HG03571 (cell line): ENCODE measurements around the gene FOXK1.
A peak's percentile ranks its signal among the peaks of the same experiment; 100 is the strongest.

Experiments
- ATAC-seq: cut with Tn5 transposase; IDR thresholded peaks from one replicate; pipeline ENCODE4 v1.9.1; 2021; ENCODE audit not compliant: unreplicated experiment

The FOXK1 gene

DNA sequence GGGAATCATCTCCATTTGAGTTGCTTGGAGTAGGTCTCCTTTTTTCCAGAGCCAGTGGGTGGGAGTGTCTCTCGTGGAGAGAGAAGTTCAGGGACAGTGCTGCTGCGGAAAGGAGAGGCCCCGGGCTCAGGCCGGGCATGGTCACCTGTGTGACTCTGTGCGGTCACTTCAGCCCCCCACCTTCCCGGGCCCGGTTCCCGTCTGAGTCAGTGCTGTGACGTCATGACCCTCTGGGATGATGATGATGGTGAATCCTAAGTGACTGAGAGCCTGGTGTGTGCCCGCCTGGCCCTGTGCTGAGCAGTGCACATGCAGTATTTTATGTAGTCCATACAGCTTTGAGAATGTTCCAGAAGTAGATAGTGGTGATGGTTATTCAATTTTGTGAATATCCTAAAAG lies 60.8 kb downstream of the FOXK1 start:
- ATAC-seq = no peak

DNA sequence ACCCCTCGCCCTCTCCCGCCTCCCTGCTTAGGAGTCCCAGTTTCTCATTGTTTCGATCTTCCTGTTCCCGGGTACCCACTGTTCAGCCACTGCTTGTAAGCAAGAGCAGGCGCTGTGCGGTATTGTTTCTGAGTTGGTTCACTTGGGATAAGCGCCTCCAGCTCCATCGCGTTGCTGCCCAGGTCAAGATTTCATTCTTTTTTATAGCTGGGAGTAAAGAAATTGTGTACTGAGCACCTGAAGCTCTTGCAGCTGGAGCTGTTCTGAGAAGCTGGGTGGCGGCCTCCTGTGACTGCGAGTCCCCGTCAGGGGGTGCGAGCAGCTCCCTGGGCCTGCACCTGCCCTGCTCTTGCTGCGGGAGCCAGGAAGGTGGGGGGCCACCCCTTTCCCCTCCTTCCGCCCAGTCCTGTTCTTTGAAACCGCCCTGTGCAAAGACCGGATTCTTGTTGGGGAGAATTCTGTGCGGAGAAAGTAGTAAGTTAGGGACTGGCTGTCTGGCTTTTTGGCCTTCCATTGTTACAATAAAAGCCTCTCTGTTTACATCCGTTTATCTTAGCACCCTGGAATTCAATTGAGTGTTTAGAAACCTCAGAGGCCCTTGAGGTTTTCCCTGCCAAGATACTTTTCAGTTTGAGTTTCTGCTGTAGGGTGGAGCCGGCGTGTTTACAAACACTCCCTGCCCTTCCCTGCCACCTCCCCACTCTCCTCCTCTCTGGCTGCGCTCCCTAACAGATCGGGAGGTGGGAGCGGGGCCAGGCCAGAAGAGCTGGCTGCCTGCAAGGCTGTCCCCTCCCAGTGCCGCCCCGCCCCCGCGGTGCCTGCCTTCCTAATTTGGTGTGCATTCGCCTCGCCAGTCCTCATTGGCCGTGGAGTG lies 62.5 kb downstream of the FOXK1 start:
- peak; percentile 69 for ATAC-seq

- no peak for ATAC-seq
Measured at GRCh38 chr7:4745265-4745919, 63.3 kb downstream of the FOXK1 start.

DNA sequence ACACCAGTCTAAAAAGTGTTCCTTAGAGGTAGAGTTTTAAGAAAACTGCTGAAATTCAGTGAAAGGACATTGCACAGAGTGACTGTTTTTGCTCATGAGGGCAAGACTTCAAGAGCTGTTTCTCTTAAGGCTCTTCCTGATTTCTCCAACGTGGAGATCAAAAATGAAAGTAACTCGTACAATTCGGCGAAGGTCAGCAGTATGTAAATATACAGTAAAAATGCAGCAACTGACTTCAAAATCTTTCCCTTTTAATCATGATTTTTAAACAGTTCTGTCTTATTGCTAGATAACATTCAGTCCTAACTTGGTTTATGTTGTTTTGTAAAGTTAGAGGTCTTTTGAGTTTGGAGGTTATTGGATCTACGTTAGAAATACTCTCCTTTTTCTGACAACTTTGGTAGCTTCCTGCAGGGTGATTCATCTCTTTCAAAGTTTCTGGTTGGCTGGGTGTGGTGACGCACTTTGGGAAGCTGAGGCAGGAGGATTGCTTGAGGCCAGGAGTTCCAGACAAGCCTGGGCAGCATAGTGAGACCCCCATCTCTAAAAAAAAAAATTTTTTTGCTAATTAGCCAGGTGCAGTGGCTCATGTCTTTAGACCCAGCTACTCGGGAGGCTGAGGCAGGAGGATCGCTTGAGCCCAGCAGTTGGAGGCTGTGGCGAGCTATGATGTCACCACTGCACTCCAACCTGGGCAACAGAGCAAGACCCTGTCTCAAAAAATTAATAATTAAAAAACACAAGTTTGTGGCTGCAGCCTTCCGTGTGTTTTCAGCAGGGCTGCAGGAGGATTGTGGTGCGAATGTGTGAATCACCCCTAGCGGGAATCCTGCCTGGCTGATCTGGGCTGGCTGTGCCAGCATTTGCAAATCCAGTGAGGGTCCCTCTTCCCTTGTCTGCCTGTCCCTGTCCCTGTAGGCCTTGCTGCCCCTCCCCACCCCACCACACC lies 64.2 kb downstream of the FOXK1 start:
- ATAC-seq = no peak

- ATAC-seq = no peak
Measured at GRCh38 chr7:4747013-4747412, 64.9 kb downstream of the FOXK1 start.

GRCh38 chr7:4747746-4748145 lies 65.7 kb downstream of the FOXK1 start:
- no peak for ATAC-seq

DNA sequence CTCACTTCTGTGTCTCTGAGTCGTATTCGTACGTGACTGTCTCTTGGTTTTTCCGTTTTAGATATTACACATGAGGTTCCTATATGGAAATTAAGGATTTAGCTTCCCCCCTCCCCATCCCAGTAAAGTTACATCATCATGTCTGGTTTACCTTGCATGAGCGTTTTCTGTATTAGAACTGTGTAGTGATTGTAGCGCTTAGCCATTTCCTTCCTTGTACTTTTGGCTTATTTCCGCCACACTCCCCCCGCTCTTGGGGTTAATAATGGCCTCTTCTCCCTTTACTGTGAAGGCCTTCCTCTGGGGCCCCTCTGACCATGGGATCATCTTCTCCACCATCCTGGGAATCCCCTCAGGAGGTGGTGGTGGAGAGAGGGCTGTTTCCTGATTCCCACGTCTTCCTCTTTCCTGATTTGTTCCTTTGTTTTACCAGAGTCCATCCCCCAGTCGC lies 66.2 kb downstream of the FOXK1 start:
- ATAC-seq = no peak

DNA sequence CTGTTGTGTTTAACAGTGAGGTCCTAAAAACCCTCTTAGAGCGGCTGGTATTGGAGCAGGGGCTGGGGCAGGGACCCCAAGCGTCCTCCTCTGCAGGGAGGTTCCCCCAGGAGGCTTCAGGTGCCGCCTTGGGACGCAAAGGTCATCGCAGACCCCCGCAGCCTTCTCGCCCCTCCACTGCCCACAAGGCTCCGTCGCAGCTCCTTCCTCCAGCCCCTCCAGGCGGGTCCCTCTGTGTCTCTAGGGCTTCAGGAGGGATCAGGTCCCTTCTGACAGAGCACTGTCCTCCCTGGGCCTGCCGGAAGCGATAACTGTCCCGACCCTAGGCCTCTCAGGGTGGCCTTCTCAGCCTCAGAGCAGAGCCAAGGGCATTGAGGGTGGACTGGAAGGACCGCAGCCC lies 67.3 kb downstream of the FOXK1 start:
- ATAC-seq = no peak

DNA sequence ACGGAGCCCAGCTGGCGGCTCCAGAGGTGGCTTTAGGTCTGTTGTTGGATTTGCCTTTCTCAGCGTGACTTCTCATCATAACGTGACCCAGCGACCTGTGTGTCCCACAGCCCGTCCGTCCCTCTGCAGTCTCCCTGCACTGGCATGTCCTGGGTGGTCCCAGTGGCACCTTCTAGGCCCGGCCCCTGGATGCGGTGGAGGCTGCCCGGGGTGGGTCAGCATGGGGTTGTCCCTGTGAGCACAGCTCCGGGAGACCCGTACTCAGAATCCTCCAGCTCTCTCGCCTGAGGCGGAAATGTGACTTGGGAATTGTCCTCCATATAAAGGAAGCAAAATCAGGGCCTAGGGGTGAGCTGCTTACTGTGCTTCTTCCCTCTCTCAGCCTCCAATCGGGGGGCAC lies 67.7 kb downstream of the FOXK1 start:
- no peak for ATAC-seq

- ATAC-seq = no peak
Measured at GRCh38 chr7:4751398-4751947, 69.4 kb downstream of the FOXK1 start.

GRCh38 chr7:4753598-4754432 lies 71.7 kb downstream of the FOXK1 start:
- peak; percentile 69 for ATAC-seq

DNA sequence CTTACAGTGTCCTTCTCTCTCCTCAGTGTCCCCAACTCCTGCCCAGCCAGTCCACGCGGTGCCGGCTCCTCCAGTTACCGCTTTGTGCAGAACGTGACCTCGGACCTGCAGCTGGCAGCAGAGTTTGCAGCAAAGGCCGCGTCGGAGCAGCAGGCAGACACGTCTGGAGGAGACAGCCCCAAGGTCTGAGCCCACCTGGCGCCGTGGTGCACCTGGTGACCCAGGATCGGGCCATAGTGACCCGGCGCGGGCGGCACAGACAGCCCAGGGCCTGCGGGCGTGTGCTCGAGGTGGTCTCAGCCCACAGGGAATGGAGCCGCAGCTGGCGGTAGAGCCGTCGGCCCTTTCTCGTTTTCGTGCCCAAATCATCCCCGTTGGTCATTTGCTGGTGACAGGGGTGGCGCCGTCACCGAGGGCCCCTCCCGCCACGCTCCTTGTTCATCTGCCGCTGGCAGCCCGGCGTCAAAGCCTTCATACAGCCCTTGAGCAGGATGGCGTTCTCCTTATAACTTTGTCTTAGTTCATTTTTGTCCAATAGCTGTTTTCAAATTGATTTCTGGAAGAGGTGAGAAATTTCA lies 72.4 kb downstream of the FOXK1 start:
- ATAC-seq = no peak

DNA sequence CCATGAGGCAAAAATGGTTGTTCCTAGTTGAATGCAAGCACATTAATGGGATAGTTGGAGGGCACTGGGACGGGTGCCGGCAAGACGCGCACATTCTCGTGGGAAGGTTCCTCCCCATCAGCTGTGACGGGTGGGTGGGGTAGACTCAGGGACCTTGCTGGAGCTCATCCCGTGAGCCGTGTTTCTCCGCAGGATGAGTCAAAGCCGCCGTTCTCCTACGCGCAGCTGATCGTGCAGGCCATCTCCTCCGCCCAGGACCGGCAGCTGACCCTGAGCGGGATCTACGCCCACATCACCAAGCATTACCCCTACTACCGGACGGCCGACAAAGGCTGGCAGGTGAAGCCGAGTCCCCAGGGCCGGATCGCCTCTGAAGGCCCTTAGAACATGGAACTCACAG lies 73.0 kb downstream of the FOXK1 start:
- no peak for ATAC-seq

GRCh38 chr7:4758111-4758510 lies 76.0 kb downstream of the FOXK1 start:
- no peak for ATAC-seq

GRCh38 chr7:4758791-4759190 lies 76.7 kb downstream of the FOXK1 start:
- ATAC-seq = no peak

DNA sequence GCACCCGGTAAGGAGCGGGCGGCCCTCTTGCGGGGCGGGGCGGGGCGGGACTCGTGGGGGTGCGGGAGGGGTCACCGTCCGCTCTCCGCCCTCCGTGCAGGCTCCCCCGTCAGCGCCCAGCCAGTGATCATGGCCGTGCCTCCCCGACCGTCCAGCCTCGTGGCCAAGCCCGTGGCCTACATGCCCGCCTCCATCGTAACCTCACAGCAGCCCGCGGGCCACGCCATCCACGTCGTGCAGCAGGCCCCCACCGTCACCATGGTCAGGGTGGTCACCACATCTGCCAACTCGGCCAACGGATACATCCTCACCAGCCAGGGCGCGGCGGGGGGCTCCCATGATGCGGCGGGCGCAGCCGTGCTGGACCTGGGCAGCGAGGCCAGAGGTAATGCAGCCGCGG lies 77.1 kb downstream of the FOXK1 start:
- no peak for ATAC-seq

DNA sequence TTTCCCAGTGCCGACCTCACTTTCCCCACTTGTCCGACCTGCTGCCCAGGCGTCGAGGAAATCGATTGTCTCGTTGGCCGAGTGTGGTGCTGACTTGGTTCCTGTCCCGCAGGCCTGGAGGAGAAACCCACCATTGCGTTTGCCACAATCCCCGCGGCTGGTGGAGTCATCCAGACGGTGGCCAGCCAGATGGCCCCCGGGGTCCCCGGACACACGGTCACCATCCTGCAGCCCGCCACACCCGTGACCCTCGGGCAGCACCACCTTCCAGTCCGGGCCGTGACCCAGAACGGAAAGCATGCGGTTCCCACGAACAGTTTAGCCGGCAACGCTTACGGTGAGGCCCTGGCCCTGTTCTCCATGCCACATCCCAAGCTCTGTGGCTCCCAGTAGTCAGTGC lies 78.9 kb downstream of the FOXK1 start:
- ATAC-seq = no peak

DNA sequence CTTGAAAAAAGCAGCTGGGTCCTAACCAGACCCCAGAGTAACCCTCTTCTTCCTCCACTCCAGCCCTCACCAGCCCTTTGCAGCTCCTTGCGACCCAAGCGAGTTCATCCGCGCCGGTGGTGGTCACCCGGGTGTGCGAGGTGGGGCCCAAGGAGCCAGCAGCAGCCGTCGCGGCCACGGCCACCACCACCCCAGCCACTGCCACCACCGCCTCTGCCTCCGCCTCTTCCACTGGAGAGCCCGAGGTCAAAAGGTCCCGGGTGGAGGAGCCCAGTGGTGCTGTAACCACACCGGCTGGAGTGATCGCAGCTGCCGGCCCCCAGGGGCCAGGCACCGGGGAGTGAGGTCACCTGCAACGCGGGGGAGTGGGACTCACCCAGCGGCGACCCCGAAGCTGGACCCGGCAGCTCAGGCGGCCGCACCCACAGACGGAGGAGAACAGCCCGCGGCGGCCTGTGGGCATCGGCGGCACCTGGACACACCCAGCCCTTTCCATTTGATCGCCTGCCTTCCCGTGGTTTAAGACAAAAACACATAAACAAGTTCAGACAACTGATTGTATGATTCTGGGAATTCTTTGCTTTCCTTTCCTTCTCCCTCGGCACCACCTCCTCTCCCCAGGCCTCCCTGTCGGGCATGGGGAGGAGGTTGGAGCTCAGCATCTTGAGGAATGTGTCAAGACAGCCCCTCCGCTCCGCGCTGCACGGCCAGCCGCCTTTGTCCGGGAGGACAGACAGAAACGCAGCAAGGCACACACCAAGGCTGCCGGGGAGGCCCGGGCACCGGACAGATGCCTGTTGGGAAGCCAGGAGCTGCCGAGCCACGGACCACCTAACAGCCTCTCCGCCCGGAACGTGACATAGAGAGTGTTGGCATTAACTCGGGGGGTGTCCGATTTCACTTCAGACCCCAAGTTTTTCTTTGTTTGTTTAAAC lies 80.3 kb downstream of the FOXK1 start:
- ATAC-seq = no peak
